ENCODE measurements around the gene ADAMTSL1.

- TF ChIP-seq POLR2A (IDR thresholded peaks at IDR 0.05): no peak
- TF ChIP-seq CTCF (IDR thresholded peaks at IDR 0.05): no peak
These were observed 3.2 kb downstream of the ADAMTSL1 start for GRCh38 chr9:18477121-18477660.
